GM23338 (cell line): ENCODE results near the gene FGF19. TPM values are rescaled to one million over a fixed set of nuclear protein-coding genes. Genes with fewer than 3 reads are reported as not detected.

Source experiments
- ATAC-seq: fragments of 200-7000 bp; cut with Tn5 transposase; 3 replicates; pipeline ENCODE4 v1.9.1; 2020
- DNase-seq: peaks from one replicate; pipeline ENCODE4 v3.0.0-alpha.2; 2015; ENCODE audit warnings: low spot score
- H2AFZ ChIP-seq: fragments of 200-600 bp; sonication (generic); 2 replicates; pipeline ENCODE4 v1.8.0; 2016; ENCODE audit warnings: antibody characterized with exemption, mild to moderate bottlenecking, moderate library complexity
- H3F3A ChIP-seq: fragments of 200-600 bp; sonication (generic); replicated peaks from 2 replicates; pipeline ENCODE4 v1.8.0; 2017; ENCODE audit warnings: antibody characterized with exemption, mixed run types, low read depth
- H3K27ac ChIP-seq: fragments of 200-600 bp; sonication (generic); 2 replicates; pipeline ENCODE4 v1.6.1; 2016; ENCODE audit warnings: low read depth
- H3K27me3 ChIP-seq: fragments of 200-600 bp; sonication (generic); 2 replicates; pipeline ENCODE4 v1.8.0; 2016; ENCODE audit warnings: mild to moderate bottlenecking, mixed run types, moderate library complexity; ENCODE audit not compliant: insufficient read depth
- H3K36me3 ChIP-seq: fragments of 200-600 bp; sonication (generic); 2 replicates; pipeline ENCODE4 v1.8.0; 2016; ENCODE audit warnings: mild to moderate bottlenecking; ENCODE audit not compliant: insufficient read depth
- H3K4me1 ChIP-seq: fragments of 200-600 bp; sonication (generic); 2 replicates; pipeline ENCODE4 v1.8.0; 2016; ENCODE audit warnings: mild to moderate bottlenecking, moderate library complexity; ENCODE audit not compliant: insufficient read depth
- H3K4me2 ChIP-seq: fragments of 200-600 bp; sonication (generic); 2 replicates; pipeline ENCODE4 v1.7.1; 2017; ENCODE audit warnings: mixed run types
- H3K4me3 ChIP-seq: fragments of 200-600 bp; sonication (generic); 2 replicates; pipeline ENCODE4 v1.6.1; 2016; ENCODE audit warnings: mixed run types
- H3K79me2 ChIP-seq: fragments of 200-600 bp; sonication (generic); replicated peaks from 2 replicates; pipeline ENCODE4 v1.8.0; 2017; ENCODE audit warnings: mild to moderate bottlenecking; ENCODE audit not compliant: insufficient read depth
- H3K9me2 ChIP-seq: fragments of 200-600 bp; sonication (generic); 2 replicates; pipeline ENCODE4 v1.8.0; 2017; ENCODE audit not compliant: insufficient read depth
- H4K20me1 ChIP-seq: fragments of 200-600 bp; sonication (generic); replicated peaks from 2 replicates; pipeline ENCODE4 v1.8.0; 2017; ENCODE audit warnings: mild to moderate bottlenecking; ENCODE audit not compliant: insufficient read depth
- H3K27ac Mint-ChIP-seq: 2 replicates; pipeline ENCODE4 v1.8.0; 2020; ENCODE audit warnings: inconsistent platforms, mild to moderate bottlenecking, moderate library complexity, mixed read lengths
- H3K27me3 Mint-ChIP-seq: 3 replicates; pipeline ENCODE4 v1.8.0; 2022; ENCODE audit warnings: low read depth, mild to moderate bottlenecking, moderate library complexity, mixed read lengths, inconsistent platforms; ENCODE audit not compliant: insufficient read depth, poor library complexity
- H3K36me3 Mint-ChIP-seq: 3 replicates; pipeline ENCODE4 v1.8.0; 2021; ENCODE audit warnings: low read depth, mild to moderate bottlenecking, inconsistent platforms, moderate library complexity, mixed read lengths
- H3K4me1 Mint-ChIP-seq: 3 replicates; pipeline ENCODE4 v1.8.0; 2020; ENCODE audit warnings: mild to moderate bottlenecking, inconsistent platforms, mixed read lengths
- H3K4me3 Mint-ChIP-seq: 3 replicates; pipeline ENCODE4 v1.8.0; 2021; ENCODE audit warnings: moderate library complexity, mild to moderate bottlenecking, inconsistent platforms, mixed read lengths
- H3K9me3 Mint-ChIP-seq: 3 replicates; pipeline ENCODE4 v1.8.0; 2020; ENCODE audit warnings: moderate library complexity, mild to moderate bottlenecking, inconsistent platforms, mixed read lengths
- CTCF ChIP-seq, 2 experiments: fragments of 200-600 bp in 1 of 2; sonication (generic) in 1 of 2; conservative IDR thresholded peaks; 2 replicates each; pipeline versions ENCODE4 v1.5.1 to v1.6.1; 2016 to 2017; ENCODE audit warnings: antibody characterized with exemption in 2 of 2, low read depth in 2 of 2, mild to moderate bottlenecking in 2 of 2, moderate library complexity in 1 of 2
- ETS1 ChIP-seq: IDR thresholded peaks from 2 replicates; pipeline ENCODE4 v1.6.1; 2016; ENCODE audit warnings: antibody characterized with exemption
- EZH2 ChIP-seq: fragments of 200-600 bp; sonication (generic); IDR thresholded peaks from one replicate; pipeline ENCODE4 v1.8.0; 2017; ENCODE audit warnings: antibody characterized with exemption, mild to moderate bottlenecking, low read depth; ENCODE audit not compliant: unreplicated experiment
- JUNB ChIP-seq: IDR thresholded peaks from one replicate; pipeline ENCODE4 v1.6.1; 2016; ENCODE audit warnings: antibody characterized with exemption; ENCODE audit not compliant: unreplicated experiment
- NANOG ChIP-seq: IDR thresholded peaks from 2 replicates; pipeline ENCODE4 v1.6.1; 2016; ENCODE audit warnings: antibody characterized with exemption, borderline replicate concordance
- POLR2AphosphoS5 ChIP-seq: IDR thresholded peaks from 2 replicates; pipeline ENCODE4 v1.6.1; 2016; ENCODE audit warnings: antibody characterized with exemption, low read depth
- STAT1 ChIP-seq: IDR thresholded peaks from one replicate; pipeline ENCODE4 v1.6.1; 2016; ENCODE audit warnings: antibody characterized with exemption; ENCODE audit not compliant: unreplicated experiment
- ZNF114 ChIP-seq: fragments of 250-450 bp; sonication (Bioruptor Pico); IDR thresholded peaks from 2 replicates; pipeline ENCODE4 v1.5.0; 2020; ENCODE audit warnings: mild to moderate bottlenecking, moderate library complexity
- ZNF331 ChIP-seq: fragments of 250-450 bp; sonication (Bioruptor Pico); IDR thresholded peaks from 2 replicates; pipeline ENCODE4 v1.5.0; 2020; ENCODE audit warnings: low read depth, mild to moderate bottlenecking, moderate library complexity
- polyA plus RNA-seq: library from polyadenylated mRNA; unstranded; fragments of >200 nt; fragmentation: Nextera tagmentation; extraction: Ambion mirVana; gene quantifications from 2 replicates; pipeline ENCODE4 v1.2.1, GENCODE V29; 2016
- total RNA-seq: library from RNA; depleted of rRNA; stranded (reverse); fragments of >200 nt; shearing (Covaris generic); gene quantifications from 2 replicates; pipeline ENCODE4 v1.2.3, GENCODE V29; 2014
- TF ChIP-seq, protein P1 (sequence below): IDR thresholded peaks from one replicate; pipeline ENCODE4 v1.6.1; 2018; ENCODE audit warnings: antibody characterized with exemption; ENCODE audit not compliant: unreplicated experiment

Gene FGF19
- total and polyA plus RNA-seq, 2 experiments from 2014 or later, result 21.7 to 36.1 TPM

GRCh38 chr11:69686856-69687255 lies 17.0 kb downstream of the FGF19 start:
- Mint-ChIP-seq H3K36me3 (no peaks in the 10 kb centered on the region), H3K9me3 (no peaks in the 10 kb centered on the region; the same call in 2 of the 3 replicates), H3K4me1 (peaks cover 15% of the 10 kb centered on the region), H3K27me3 (peaks cover 14% of the 10 kb centered on the region), H3K27ac (no peak overlapping the region), H3K4me3 (no peak overlapping the region)
- DNase-seq, result no peak
- no peak overlapping the region for H2AFZ ChIP-seq
- no peaks in the 10 kb centered on the region for H3K36me3 ChIP-seq
- no peak for ATAC-seq
- H3K4me2 ChIP-seq, result no peak overlapping the region
- 0 out of 2 replicates have a peak, but pooled peaks cover 5% of the 10 kb centered on the region for H3K4me1 ChIP-seq
- no peaks in the 10 kb centered on the region for H3K79me2 ChIP-seq
- H3K9me2 ChIP-seq, result no peaks in the 10 kb centered on the region
- H4K20me1 ChIP-seq, result no peaks in the 10 kb centered on the region
- H3K4me3 ChIP-seq, result no peak overlapping the region
- TF ChIP-seq CTCF (conservative IDR thresholded peaks at IDR 0.05; ENCODE audit: low read depth in 2 of 2) (no peak), ZNF114 (CRISPR knock-in tag) (no peak), STAT1 (no peak), POLR2AphosphoS5 (no peak), JUNB (no peak), ETS1 (no peak), NANOG (no peak)
- TF ChIP-seq, protein P1, sequence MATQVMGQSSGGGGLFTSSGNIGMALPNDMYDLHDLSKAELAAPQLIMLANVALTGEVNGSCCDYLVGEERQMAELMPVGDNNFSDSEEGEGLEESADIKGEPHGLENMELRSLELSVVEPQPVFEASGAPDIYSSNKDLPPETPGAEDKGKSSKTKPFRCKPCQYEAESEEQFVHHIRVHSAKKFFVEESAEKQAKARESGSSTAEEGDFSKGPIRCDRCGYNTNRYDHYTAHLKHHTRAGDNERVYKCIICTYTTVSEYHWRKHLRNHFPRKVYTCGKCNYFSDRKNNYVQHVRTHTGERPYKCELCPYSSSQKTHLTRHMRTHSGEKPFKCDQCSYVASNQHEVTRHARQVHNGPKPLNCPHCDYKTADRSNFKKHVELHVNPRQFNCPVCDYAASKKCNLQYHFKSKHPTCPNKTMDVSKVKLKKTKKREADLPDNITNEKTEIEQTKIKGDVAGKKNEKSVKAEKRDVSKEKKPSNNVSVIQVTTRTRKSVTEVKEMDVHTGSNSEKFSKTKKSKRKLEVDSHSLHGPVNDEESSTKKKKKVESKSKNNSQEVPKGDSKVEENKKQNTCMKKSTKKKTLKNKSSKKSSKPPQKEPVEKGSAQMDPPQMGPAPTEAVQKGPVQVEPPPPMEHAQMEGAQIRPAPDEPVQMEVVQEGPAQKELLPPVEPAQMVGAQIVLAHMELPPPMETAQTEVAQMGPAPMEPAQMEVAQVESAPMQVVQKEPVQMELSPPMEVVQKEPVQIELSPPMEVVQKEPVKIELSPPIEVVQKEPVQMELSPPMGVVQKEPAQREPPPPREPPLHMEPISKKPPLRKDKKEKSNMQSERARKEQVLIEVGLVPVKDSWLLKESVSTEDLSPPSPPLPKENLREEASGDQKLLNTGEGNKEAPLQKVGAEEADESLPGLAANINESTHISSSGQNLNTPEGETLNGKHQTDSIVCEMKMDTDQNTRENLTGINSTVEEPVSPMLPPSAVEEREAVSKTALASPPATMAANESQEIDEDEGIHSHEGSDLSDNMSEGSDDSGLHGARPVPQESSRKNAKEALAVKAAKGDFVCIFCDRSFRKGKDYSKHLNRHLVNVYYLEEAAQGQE, result no peak
- no peak overlapping the region for H3K27ac ChIP-seq
- no peaks in the 10 kb centered on the region for H3F3A ChIP-seq
- H3K27me3 ChIP-seq, result peaks cover 7% of the 10 kb centered on the region; the same call in 1 of the 2 replicates

DNA sequence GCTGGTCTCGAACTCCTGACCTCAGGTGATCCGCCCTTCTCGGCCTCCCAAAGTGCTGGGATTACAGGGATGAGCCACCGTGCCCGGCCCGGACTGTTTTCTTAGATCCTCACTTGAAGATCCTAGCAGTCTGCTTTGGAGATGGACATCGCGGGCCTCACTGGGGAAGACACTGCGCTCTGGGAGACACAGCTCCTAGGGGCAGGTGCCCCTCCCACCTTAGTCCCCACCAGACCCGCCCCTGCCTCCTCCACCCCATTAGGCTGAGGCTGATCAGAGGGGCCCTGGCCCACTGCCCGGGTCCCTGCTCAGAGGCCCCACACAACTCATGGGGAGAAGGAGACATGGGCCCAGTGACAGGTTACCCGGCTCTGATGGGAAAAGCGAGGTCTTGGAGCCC lies 17.4 kb downstream of the FGF19 start:
- H2AFZ ChIP-seq, result no peak overlapping the region
- no peak for TF ChIP-seq POLR2AphosphoS5
- TF ChIP-seq ETS1, result no peak
- no peak for TF ChIP-seq ZNF331 (CRISPR knock-in tag)
- TF ChIP-seq EZH2, result no peak
- TF ChIP-seq ZNF114 (CRISPR knock-in tag), result no peak

More for the DNA sequence above, 17.4 kb downstream of the FGF19 start:
- H3K9me2 ChIP-seq, result no peaks in the 10 kb centered on the region
- DNase-seq (no peak), ATAC-seq (peak; percentile 28)
- Mint-ChIP-seq H3K9me3 (no peaks in the 10 kb centered on the region; the same call in 2 of the 3 replicates), H3K27ac (no peak overlapping the region), H3K4me1 (peaks cover 15% of the 10 kb centered on the region), H3K4me3 (no peak overlapping the region), H3K27me3 (peaks cover 14% of the 10 kb centered on the region), H3K36me3 (no peaks in the 10 kb centered on the region)
- H3K4me3 ChIP-seq, result no peak overlapping the region
- no peaks in the 10 kb centered on the region for H4K20me1 ChIP-seq
- no peaks in the 10 kb centered on the region for H3K79me2 ChIP-seq
- H3F3A ChIP-seq, result no peaks in the 10 kb centered on the region
- H3K27me3 ChIP-seq, result peaks cover 7% of the 10 kb centered on the region; the same call in 1 of the 2 replicates
- no peaks in the 10 kb centered on the region for H3K36me3 ChIP-seq
- H3K27ac ChIP-seq, result no peak overlapping the region
- 0 out of 2 replicates have a peak, but pooled peaks cover 5% of the 10 kb centered on the region for H3K4me1 ChIP-seq
- H3K4me2 ChIP-seq, result no peak overlapping the region
